Activated CD4-positive, alpha-beta T cell treated with anti-CD3 and anti-CD28 coated beads, Interleukin-2, amount 50 U/mL, for 24 hours (primary cell): ENCODE measurements around the gene LTA.
A peak's percentile ranks its signal among the peaks of the same experiment; 100 is the strongest.

Experiments
- DNase-seq, 2 donors: peaks; one replicate each; pipeline ENCODE4 v3.0.0-alpha.2; 2020; ENCODE audit warnings: low read depth in 1 of 2, low spot score in 1 of 2

The LTA gene

DNA sequence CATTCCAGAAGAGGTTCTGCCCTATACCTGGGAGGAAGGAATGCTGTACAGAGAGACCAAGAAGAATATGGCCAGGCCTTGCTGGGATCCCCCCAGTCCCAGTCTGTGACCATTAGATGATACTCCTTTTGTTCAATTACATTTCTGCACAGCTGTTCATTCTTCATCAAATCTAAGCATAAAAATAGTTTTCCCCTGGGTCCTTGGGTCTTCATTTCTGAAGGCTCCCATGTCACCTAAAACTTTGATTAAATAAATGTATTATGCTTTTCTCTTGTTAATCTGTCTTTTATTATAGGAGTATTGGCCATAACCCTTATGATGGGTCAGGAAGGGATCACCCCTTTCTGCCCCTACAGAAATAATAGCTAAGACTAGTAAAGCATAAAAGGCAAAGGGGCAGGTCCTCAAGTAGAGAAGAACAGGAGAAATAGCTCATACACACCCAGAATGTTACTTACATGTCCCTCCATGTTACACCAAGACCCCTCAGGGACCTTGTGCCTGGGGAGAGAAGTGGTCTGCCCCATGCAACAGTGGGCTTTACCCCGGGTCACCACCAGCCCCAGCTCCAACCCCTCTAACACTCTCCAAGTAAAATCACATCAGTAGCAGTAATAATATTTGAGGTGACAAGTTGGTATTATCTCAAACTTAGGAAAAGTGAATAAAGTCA is 2.1 kb upstream of the LTA start:
- DNase-seq, result no peak

- no peak for DNase-seq
Measured at GRCh38 chr6:31573239-31574105, 1.4 kb downstream of the LTA start.

DNA sequence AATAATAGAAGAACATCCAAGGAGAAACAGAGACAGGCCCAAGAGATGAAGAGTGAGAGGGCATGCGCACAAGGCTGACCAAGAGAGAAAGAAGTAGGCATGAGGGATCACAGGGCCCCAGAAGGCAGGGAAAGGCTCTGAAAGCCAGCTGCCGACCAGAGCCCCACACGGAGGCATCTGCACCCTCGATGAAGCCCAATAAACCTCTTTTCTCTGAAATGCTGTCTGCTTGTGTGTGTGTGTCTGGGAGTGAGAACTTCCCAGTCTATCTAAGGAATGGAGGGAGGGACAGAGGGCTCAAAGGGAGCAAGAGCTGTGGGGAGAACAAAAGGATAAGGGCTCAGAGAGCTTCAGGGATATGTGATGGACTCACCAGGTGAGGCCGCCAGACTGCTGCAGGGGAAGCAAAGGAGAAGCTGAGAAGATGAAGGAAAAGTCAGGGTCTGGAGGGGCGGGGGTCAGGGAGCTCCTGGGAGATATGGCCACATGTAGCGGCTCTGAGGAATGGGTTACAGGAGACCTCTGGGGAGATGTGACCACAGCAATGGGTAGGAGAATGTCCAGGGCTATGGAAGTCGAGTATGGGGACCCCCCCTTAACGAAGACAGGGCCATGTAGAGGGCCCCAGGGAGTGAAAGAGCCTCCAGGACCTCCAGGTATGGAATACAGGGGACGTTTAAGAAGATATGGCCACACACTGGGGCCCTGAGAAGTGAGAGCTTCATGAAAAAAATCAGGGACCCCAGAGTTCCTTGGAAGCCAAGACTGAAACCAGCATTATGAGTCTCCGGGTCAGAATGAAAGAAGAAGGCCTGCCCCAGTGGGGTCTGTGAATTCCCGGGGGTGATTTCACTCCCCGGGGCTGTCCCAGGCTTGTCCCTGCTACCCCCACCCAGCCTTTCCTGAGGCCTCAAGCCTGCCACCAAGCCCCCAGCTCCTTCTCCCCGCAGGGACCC is 2.3 kb downstream of the LTA start:
- DNase-seq, result no peak

GRCh38 chr6:31575335-31575901 is 3.3 kb downstream of the LTA start, which contains the start of gene TNF:
Gene TNF, plus strand, starts transcription at chr6:31575565. Its CDS starts 177 bp downstream, at chr6:31575742.
- peak; percentile 83 to 92 for DNase-seq

DNA sequence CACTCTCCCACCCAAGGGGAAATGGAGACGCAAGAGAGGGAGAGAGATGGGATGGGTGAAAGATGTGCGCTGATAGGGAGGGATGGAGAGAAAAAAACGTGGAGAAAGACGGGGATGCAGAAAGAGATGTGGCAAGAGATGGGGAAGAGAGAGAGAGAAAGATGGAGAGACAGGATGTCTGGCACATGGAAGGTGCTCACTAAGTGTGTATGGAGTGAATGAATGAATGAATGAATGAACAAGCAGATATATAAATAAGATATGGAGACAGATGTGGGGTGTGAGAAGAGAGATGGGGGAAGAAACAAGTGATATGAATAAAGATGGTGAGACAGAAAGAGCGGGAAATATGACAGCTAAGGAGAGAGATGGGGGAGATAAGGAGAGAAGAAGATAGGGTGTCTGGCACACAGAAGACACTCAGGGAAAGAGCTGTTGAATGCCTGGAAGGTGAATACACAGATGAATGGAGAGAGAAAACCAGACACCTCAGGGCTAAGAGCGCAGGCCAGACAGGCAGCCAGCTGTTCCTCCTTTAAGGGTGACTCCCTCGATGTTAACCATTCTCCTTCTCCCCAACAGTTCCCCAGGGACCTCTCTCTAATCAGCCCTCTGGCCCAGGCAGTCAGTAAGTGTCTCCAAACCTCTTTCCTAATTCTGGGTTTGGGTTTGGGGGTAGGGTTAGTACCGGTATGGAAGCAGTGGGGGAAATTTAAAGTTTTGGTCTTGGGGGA is 4.0 kb downstream of the LTA start:
- DNase-seq, result no peak

GRCh38 chr6:31576897-31577578 is 4.9 kb downstream of the LTA start:
- DNase-seq, result no peak

DNA sequence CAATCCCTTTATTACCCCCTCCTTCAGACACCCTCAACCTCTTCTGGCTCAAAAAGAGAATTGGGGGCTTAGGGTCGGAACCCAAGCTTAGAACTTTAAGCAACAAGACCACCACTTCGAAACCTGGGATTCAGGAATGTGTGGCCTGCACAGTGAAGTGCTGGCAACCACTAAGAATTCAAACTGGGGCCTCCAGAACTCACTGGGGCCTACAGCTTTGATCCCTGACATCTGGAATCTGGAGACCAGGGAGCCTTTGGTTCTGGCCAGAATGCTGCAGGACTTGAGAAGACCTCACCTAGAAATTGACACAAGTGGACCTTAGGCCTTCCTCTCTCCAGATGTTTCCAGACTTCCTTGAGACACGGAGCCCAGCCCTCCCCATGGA is 5.5 kb downstream of the LTA start:
- DNase-seq, result no peak

DNA sequence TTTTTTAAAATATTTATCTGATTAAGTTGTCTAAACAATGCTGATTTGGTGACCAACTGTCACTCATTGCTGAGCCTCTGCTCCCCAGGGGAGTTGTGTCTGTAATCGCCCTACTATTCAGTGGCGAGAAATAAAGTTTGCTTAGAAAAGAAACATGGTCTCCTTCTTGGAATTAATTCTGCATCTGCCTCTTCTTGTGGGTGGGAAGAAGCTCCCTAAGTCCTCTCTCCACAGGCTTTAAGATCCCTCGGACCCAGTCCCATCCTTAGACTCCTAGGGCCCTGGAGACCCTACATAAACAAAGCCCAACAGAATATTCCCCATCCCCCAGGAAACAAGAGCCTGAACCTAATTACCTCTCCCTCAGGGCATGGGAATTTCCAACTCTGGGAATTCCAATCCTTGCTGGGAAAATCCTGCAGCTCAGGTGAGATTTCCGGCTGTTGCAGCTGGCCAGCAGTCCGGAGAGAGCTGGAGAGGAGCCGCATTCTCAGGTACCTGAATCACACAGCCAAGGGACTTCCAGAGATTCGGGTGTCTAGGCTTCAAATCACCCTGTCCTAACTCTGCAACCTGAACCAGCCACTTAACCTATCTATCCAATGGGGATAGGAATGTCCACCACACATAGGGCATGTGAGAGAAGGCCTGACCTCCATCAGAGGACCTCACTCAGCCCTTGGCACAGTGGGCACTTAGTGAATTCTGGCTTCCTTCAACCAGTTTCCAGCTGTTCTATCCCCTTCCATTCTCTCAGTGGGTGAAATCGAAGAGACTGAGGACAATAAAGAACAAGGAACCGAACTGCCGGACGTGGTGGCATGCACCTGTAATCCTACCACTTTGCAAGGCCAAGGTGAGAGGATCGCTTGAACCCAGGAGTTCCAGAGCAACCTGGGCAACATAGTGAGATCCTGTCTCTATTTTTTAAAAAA is 6.4 kb downstream of the LTA start:
- DNase-seq, result no peak

DNA sequence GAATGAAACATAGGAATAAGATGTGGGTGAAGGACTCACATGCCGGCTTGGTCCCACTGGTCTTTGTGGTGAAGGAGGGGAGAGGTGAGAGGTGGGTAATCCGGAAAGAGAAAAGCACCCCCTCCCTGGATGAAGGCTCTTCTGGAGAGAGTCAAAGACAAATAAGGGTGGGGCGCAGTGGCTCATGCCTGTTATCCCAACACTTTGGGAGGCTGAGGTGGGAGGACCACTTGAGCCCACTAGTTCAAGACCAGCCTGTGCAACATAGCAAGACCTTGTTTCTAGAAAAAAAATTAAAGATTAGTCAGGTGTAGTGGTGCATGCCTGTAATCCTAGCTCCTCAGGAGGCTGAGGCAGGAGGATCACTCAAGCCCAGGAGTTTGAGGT is 7.0 kb downstream of the LTA start:
- DNase-seq, result no peak

DNA sequence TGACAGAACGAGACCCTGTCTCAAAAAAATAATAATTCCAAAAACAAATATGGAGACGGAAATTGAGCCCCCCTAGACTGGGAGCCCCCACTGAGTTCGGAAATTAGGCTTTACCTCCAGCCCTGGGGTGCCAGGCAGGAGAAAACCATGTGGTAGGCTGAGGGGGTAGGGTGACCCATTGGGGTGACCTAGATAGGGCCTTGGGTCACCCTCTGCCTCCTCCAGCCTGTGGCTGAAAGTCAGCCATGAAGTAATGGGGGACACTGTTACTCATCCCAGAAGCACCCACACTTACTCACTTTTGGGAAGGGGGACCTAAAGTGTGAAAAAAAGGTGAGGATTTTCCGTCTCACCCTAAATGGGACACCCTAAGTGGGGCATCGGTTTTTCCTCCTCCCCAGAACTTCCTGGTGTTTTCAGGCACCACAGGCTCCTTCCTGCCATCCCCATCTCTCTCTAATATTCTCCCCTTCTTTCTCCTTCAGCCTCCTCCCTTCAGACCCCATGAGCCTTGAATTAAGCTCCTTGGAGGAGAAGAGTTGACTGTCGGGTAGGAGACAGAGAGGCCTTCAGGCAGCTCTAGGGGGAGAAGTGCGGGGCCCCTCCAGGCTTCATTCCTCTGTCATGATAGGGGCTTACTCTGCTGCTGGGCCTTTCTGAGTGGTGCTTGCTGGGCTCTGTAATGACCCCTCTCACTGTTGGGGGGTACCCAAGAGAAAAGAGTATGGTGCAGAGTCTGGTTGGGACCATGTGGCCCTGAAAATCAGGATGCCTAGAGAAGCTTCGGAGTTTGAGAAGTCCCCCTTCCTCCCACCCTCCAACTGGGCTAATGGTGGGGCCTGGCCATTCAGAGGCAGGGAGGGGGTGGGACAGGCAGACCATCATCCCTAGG is 7.7 kb downstream of the LTA start:
- DNase-seq, result no peak

GRCh38 chr6:31580438-31580740 is 8.3 kb downstream of the LTA start:
- no peak for DNase-seq

- DNase-seq, result peak; percentile 84 to 85
Measured at GRCh38 chr6:31580807-31581433, 8.8 kb downstream of the LTA start.

DNA sequence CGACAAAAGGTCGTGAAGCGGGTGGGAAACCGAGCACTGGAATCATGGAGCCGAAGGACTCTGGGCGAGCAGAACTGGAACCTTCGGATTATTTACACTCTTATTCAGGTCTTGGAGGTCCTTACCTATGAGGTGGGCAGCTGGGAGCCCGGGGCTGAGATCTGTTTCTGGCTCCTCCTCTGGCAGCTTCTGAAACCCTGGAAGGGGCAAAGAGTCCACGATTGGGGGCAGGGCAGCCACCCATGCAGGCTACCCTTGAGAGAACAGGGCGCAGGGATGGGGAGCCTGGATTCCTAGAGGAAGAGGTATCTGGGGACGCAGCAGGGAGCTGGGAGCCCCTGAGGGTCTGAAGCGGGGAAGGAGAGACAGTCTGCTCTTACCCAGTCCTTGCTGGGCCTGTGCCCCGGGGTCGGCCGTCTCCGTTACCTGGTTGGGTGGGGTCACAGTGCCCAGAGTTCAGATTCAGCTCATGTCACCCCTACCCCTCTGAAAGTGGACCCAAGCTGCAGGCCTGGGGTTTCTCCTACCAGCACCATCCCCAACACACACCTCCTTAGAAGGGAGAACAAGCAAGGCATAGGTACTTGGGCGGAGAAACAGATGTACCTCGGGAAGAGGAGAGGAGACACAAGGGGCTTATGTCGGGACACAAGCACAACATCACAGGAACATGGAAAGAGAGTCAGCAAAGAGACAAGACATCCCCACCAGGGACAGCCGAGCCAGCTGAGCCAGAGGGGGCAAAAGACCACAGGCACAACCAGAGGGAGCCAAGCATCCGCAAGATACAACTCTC is 9.5 kb downstream of the LTA start:
- no peak for DNase-seq

DNA sequence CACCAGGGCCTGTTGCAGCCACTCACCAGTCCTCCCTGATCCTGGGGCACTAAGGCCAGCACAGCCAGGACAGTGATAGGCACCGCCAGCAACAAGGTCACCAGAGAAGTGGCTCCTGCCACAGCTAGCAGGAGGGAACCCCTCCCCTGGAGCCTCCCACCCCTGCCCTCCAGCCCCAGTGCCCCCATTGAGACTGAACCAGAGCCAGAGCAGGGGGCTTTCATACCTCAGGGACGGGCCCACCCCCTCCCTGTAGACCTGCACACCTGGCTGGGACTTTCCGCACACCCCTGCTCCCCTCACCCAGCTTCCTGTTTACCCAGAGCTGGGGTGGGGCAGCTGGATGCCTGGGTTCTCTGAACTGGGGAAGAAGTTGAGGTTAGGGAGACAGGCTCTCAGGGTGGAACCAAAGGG is 10.1 kb downstream of the LTA start, which contains the start of gene LTB:
LTB (minus strand) TSS at position 195 of the 414 bp plus-strand sequence; CDS start at position 188, 7 bp downstream.
- no peak for DNase-seq

DNA sequence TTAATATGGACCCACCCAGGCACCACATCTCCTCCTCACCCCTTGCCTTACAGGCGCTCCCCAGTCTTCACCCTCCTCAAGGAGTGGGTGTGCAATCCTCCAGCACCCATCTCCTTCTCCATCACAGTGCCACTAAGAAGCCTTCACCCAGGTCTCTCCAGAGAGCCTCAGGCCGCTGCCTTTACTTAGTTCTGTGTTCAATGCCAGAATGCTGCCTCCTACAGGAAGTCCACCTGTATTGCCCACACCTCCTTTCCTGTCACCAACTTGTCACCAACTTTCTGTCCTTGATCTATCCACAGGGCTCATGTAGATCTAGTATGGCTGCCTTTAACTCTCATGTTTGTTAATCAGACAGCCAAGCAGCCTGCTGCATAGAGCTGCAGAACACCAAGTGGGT is 13.4 kb downstream of the LTA start:
- DNase-seq, result no peak

DNA sequence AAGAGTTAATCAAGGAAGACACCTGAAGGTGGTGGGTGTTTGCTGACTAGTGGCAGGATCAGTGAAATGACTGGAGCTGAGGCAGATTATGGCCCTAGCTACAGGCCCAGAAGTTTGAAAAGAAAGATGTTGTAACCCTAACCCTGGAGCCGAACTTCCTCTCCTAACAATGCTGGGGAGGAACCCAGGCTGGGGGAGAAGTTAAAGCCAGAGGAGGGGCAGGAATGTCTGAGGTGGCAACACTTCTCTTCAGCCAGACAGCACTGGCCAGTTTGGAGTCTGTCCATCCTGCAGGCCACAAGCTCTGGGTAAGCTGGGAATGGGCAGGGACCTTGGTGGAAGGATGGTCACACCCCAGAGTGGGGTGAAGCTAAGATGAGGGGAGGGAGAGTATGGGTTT is 13.9 kb downstream of the LTA start, which contains the start of gene LST1:
LST1 (plus strand) TSS at position 270 of the 400 bp plus-strand sequence. CDS start 1,023 bp downstream, outside the sequence.
- DNase-seq, result no peak
